Chondrocyte (in vitro differentiated cells): ENCODE results near the gene NUFIP1. TPM values are rescaled to one million over a fixed set of nuclear protein-coding genes. Genes with fewer than 3 reads are reported as not detected.

Source experiments
- DNase-seq: peaks from one replicate; pipeline ENCODE4 v3.0.0; 2021; ENCODE audit warnings: mixed read lengths, low spot score
- H3K27ac Mint-ChIP-seq: one replicate; pipeline ENCODE4 v1.8.0; 2021; ENCODE audit warnings: mild to moderate bottlenecking, moderate library complexity, mixed read lengths; ENCODE audit not compliant: unreplicated experiment
- H3K27me3 Mint-ChIP-seq: 2 replicates; pipeline ENCODE4 v1.8.0; 2021; ENCODE audit warnings: low read depth, mixed read lengths
- H3K36me3 Mint-ChIP-seq: 2 replicates; pipeline ENCODE4 v1.8.0; 2021; ENCODE audit warnings: low read depth, mixed read lengths
- H3K4me1 Mint-ChIP-seq: 2 replicates; pipeline ENCODE4 v1.8.0; 2021; ENCODE audit warnings: low read depth, mild to moderate bottlenecking, mixed read lengths
- H3K4me3 Mint-ChIP-seq: one replicate; pipeline ENCODE4 v1.8.0; 2021; ENCODE audit warnings: mild to moderate bottlenecking, moderate library complexity, mixed read lengths; ENCODE audit not compliant: unreplicated experiment
- H3K9me3 Mint-ChIP-seq: 2 replicates; pipeline ENCODE4 v1.8.0; 2021; ENCODE audit warnings: low read depth, mixed read lengths
- total RNA-seq: library from RNA; stranded (reverse); gene quantifications from 3 replicates; pipeline ENCODE4 v1.2.1, GENCODE V29; 2021
- TF ChIP-seq, protein P1 (sequence below): fragments of 200-600 bp; sonication (generic); IDR thresholded peaks from 2 replicates; pipeline ENCODE4 v1.5.0; 2021; ENCODE audit warnings: antibody characterized with exemption, mild to moderate bottlenecking, moderate library complexity

The NUFIP1 gene
- total RNA-seq, 1 donor from 2014 or later: 5.1 TPM

DNA sequence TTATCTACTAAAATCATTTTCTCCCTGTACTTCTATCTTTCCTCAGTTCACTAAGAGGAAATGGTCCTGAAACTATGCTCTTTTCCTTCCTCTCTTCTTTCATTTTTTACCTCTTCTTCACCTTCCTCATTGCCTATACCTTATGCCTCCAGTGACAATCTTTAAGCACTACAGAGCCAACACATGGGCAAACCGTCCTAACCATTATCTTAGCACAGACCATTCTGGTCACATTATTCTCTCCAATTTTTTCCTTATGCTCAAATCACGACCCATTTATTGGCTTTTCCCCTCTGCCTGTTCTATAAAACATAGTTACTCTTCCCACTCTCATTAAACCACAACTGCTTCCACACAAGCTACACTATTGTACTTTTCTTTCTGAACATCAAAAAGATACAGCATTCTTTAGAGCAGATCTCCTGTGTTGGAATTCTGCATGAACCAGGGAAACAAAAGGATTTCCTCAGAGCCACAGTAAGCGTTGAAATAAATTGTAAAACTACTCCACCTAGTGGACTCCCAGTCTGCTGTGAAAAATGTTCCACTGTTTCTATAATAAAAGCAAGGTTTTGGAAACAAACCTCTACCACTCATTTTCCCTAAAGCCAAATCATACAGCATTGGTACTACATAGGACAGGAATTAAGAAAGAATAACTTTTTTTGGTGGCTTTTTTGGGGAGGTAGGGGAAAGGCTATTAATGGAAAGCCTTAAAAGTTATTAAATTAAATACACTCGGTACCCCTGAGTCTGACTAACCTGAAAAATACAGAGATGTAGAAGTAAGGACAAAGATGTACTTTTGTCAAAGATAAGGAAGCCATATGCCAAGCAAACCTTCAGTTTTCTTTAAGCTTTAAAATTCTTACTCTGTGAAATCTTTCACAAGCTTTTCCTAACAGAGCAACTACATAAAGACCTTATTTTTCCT lies 19.5 kb downstream of the NUFIP1 start:
- Mint-ChIP-seq H3K27me3 (no peaks in the 10 kb centered on the region), H3K4me3 (no peak overlapping the region), H3K36me3 (peaks cover 6% of the 10 kb centered on the region), H3K9me3 (no peaks in the 10 kb centered on the region), H3K27ac (no peak overlapping the region), H3K4me1 (peaks cover 18% of the 10 kb centered on the region)
- DNase-seq: no peak
- TF ChIP-seq, protein P1, sequence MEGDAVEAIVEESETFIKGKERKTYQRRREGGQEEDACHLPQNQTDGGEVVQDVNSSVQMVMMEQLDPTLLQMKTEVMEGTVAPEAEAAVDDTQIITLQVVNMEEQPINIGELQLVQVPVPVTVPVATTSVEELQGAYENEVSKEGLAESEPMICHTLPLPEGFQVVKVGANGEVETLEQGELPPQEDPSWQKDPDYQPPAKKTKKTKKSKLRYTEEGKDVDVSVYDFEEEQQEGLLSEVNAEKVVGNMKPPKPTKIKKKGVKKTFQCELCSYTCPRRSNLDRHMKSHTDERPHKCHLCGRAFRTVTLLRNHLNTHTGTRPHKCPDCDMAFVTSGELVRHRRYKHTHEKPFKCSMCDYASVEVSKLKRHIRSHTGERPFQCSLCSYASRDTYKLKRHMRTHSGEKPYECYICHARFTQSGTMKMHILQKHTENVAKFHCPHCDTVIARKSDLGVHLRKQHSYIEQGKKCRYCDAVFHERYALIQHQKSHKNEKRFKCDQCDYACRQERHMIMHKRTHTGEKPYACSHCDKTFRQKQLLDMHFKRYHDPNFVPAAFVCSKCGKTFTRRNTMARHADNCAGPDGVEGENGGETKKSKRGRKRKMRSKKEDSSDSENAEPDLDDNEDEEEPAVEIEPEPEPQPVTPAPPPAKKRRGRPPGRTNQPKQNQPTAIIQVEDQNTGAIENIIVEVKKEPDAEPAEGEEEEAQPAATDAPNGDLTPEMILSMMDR: peak; percentile 97

DNA sequence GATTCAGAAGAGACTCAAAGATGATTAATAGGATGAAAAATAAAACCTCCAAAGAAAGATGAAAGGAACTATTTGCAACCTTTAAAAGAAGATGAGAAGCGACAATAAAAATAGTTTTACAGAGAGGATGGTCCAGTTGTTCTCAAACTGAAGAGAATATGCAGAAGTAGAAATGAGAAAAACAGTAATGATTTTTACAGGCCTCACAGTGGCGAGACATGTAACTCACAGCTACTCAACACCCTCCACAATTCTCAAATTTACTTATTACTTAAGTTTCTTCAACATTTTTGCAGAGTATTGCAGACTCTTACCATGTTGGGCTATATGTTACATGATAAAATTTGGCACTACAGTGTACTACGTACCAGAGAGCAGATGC lies 20.8 kb downstream of the NUFIP1 start:
- H3K27ac Mint-ChIP-seq: peak overlapping the region; percentile 77
- H3K4me3 Mint-ChIP-seq: no peak overlapping the region
- TF ChIP-seq, protein P1: no peak
- peaks cover 16% of the 10 kb centered on the region for H3K36me3 Mint-ChIP-seq
- H3K4me1 Mint-ChIP-seq: peaks cover 18% of the 10 kb centered on the region
- H3K9me3 Mint-ChIP-seq: no peaks in the 10 kb centered on the region
- DNase-seq: no peak
- no peaks in the 10 kb centered on the region for H3K27me3 Mint-ChIP-seq

DNA sequence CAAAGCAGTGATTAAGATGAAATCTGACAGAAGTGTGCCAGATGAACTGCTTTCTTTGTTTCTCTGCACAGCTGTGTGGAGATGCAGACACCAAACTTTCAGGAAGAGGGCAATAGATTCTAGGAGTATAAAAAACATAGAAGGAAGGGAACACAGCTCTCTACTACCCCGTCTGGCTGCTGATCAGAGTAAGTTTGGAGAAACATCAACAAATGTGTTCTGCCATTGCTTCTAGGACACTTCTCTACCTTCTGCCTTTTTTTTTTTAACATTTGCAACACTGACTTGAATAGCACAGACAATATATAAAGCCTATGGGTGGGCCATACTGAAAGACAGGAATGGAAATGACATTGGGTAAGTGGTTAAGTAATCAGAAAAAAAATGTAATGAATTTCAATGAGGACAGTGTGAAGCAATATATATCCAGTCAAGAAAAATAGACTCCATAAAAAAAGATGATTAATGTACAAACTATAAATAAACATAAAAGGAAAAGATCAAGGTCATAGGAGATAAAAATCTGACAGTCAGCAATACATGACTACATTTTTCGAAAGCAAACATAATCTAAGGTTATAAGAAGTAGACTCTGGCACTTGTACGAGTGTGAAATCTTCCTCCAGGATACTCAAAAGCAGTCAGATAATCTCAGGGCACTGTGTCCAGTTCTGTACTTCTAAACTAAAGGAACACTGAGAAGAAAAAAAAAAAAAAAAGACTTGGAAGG lies 21.4 kb downstream of the NUFIP1 start:
- peak overlapping the region; percentile 77 for H3K27ac Mint-ChIP-seq
- no peak for DNase-seq
- TF ChIP-seq, protein P1: peak; percentile 70

DNA sequence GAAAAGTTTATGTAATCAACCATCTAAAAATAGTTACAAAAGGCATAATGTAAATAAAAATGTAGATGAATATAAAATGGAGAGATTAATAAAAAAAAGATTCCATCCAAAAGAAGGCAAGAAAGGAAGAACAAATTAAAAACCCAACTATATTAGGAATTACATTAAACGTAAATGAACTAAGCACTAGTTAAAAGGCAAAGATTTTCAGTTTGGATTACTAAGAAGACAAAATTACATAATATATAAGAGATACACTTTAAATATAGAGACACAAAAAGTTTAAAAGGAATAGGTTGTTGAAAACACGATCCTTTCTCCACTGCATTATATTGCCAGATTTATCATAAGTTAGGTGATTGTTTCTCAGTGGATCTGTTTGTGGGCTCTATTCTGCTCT lies 27.3 kb downstream of the NUFIP1 start:
- Mint-ChIP-seq H3K4me1 (peaks cover 3% of the 10 kb centered on the region), H3K36me3 (peaks cover 39% of the 10 kb centered on the region), H3K27me3 (no peaks in the 10 kb centered on the region), H3K9me3 (peaks cover 17% of the 10 kb centered on the region), H3K27ac (no peak overlapping the region), H3K4me3 (no peak overlapping the region)
- DNase-seq: no peak
- TF ChIP-seq, protein P1: no peak

More for the DNA sequence above, 21.4 kb downstream of the NUFIP1 start:
- peaks cover 18% of the 10 kb centered on the region for H3K4me1 Mint-ChIP-seq
- H3K36me3 Mint-ChIP-seq: peaks cover 20% of the 10 kb centered on the region
- H3K27me3 Mint-ChIP-seq: no peaks in the 10 kb centered on the region
- no peak overlapping the region for H3K4me3 Mint-ChIP-seq
- H3K9me3 Mint-ChIP-seq: peaks cover under 1% of the 10 kb centered on the region

DNA sequence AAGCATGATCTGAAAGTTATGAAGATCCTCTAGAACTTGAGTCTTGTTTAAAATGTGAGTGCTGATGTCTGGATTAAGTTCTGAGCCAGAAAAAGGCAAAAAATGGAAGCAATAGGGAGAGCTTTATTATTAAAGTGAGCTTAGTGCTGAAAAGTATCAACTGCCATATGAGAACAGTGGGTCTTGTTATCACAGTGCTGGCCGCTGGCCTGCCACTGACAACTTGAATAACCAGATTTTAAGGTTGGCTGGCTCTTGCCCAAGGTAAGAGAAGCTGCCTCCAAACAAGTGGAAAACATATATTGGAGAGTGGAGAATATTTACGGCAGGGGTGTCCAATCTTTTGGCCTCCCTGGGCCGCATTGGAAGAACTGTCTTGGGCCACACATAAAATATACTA lies 33.9 kb downstream of the NUFIP1 start:
- H3K27ac Mint-ChIP-seq: no peak overlapping the region
- H3K27me3 Mint-ChIP-seq: no peaks in the 10 kb centered on the region
- H3K4me1 Mint-ChIP-seq: peaks cover 23% of the 10 kb centered on the region
- H3K9me3 Mint-ChIP-seq: no peaks in the 10 kb centered on the region
- H3K4me3 Mint-ChIP-seq: no peak overlapping the region
- no peak for DNase-seq
- H3K36me3 Mint-ChIP-seq: peaks cover 6% of the 10 kb centered on the region
- TF ChIP-seq, protein P1: no peak
